ENCODE data around the gene ELMO3. TPM values are rescaled to one million over a fixed set of nuclear protein-coding genes. Genes with fewer than 3 reads are reported as not detected.

The ELMO3 gene
- total RNA-seq, 4 donors from 2014 or later, result 1.9 to 4.2 (median 3.1) TPM

- no peak for TF ChIP-seq CTCF (IDR thresholded peaks at IDR 0.05)
- DNase-seq (ENCODE audit: low spot score) (peak; percentile 57), ATAC-seq (ENCODE audit: low FRiP score) (peak; percentile 76)
Observed at GRCh38 chr16:67170168-67170948, 28.6 kb upstream of the ELMO3 start, which contains the start of gene NOL3. NOL3 (plus strand) TSS chr16:67170538.

DNA sequence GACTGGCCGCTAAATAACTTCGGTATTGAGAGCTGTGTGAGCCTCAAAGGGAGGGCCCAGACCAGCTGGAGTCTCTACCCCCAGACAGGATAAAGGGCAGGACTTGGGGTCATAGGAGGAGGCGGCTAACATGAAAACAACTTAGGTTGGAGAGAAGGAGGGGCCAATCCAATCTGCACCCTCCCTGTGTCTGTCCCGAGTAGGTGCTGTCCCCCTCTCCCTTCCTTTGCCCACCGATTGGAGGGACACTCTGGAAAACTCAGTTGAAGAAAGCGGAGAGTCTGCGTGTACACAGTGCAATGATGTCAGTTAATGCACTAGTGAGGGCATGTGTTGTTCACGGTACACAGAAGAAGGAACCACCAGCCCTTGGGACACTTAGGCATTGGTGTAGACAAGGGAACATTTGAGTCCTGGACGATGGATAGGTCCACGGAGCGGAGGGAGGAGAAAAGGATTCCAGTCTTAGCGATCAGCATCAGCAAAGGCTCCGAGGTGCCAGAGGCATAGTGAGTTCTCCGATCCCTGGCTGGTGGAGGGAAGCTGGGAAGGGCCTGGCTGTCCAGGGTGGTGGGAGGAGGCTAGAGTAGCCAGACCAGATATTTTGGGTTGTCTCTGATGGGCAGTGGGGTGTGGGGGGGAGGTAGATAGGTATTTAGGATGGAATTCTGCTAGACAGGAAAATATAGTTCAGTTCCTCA, 27.8 kb upstream of the ELMO3 start:
- DNase-seq (ENCODE audit: low spot score) (no peak), ATAC-seq (ENCODE audit: low FRiP score) (peak; percentile 16)
- no peak for TF ChIP-seq CTCF (IDR thresholded peaks at IDR 0.05)

- no peak for DNase-seq (ENCODE audit: low spot score)
- ATAC-seq (ENCODE audit: low FRiP score), result no peak
- no peak for TF ChIP-seq CTCF (IDR thresholded peaks at IDR 0.05)
Observed at GRCh38 chr16:67173323-67173722, 25.6 kb upstream of the ELMO3 start.

DNA sequence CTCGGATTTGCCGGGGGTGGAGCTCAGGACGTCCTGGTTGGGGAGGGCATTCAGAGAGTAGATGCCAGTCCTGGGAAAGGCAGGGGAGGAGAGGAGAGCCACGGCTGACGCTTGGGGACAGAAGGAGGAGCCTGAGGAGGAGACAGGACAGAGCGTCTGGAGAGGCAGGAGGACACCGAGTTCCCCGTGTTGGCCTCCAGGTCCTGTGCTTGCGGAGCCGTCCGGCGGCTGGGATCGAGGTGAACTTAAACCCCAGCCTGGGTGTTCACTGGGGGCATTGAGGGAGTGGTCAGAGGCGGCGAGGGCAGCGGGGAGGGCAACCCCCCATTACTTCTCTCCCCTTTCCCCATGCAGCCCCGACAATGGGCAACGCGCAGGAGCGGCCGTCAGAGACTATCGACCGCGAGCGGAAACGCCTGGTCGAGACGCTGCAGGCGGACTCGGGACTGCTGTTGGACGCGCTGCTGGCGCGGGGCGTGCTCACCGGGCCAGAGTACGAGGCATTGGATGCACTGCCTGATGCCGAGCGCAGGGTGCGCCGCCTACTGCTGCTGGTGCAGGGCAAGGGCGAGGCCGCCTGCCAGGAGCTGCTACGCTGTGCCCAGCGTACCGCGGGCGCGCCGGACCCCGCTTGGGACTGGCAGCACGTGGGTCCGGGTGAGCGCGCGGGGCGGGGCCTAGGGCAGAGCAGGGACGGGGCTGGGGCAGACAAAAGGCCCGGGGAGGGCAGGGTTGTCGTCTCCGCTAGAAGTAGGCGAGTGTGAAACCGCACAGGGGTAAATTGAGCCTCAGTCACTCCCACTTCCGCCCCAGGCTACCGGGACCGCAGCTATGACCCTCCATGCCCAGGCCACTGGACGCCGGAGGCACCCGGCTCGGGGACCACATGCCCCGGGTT, 24.9 kb upstream of the ELMO3 start:
- DNase-seq (ENCODE audit: low spot score), result peak; percentile 56
- TF ChIP-seq CTCF (IDR thresholded peaks at IDR 0.05), result no peak
- peak; percentile 79 for ATAC-seq (ENCODE audit: low FRiP score)

DNA sequence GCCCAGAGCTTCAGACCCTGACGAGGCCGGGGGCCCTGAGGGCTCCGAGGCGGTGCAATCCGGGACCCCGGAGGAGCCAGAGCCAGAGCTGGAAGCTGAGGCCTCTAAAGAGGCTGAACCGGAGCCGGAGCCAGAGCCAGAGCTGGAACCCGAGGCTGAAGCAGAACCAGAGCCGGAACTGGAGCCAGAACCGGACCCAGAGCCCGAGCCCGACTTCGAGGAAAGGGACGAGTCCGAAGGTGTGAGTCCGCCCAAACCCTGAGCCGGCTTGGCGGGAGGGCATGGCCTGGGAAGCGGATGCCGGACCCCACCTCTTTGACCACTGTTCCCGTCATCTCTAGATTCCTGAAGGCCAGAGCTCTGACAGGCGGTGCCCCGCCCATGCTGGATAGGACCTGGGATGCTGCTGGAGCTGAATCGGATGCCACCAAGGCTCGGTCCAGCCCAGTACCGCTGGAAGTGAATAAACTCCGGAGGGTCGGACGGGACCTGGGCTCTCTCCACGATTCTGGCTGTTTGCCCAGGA, 24.2 kb upstream of the ELMO3 start:
- ATAC-seq (ENCODE audit: low FRiP score) (no peak), DNase-seq (ENCODE audit: low spot score) (no peak)
- no peak for TF ChIP-seq CTCF (IDR thresholded peaks at IDR 0.05)

DNA sequence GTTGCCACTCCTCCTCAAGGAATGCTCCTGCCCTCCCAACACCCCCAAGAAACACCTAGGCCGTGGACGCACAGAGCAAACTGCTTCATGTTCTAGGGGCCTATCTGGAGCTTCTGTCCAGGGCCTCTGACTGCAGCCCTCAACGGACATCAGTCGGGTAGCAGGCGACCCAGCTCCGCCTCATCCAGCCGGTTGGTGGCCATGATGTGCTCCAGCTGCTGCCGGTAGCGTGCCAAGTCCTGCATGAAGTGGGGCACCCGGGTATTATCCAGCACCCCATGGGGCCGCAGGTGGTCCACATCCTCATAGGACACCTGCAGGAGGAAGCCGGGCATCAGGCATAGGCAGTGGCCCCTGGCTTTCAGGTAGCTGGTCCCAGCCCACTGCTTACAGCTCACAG, 22.3 kb upstream of the ELMO3 start:
- no peak for TF ChIP-seq CTCF (IDR thresholded peaks at IDR 0.05)

More for the DNA sequence above, 22.3 kb upstream of the ELMO3 start:
- ATAC-seq (ENCODE audit: low FRiP score) (no peak), DNase-seq (ENCODE audit: low spot score) (no peak)

Measured in omental fat pad (tissue), 4 donors.